Smooth muscle cell (in vitro differentiated cells): Measurements from ENCODE around the gene LRRC8D. TPM values are rescaled to one million over a fixed set of nuclear protein-coding genes. Genes with fewer than 3 reads are reported as not detected.

Source experiments
- DNase-seq: peaks from one replicate; lab custom pipeline; 2025; ENCODE audit not compliant: unreplicated experiment; lab: John Stamatoyannopoulos, UW
- H2AFZ ChIP-seq: fragments of 200-600 bp; sonication (generic); 2 replicates; pipeline ENCODE4 v1.6.0; 2016; ENCODE audit warnings: antibody characterized with exemption, low read depth, mild to moderate bottlenecking
- H3F3A ChIP-seq: fragments of 200-600 bp; sonication (generic); 2 replicates; pipeline ENCODE4 v1.6.0; 2017; ENCODE audit warnings: antibody characterized with exemption, low read depth
- H3K27ac ChIP-seq: fragments of 200-600 bp; sonication (generic); 2 replicates; pipeline ENCODE4 v1.5.1; 2016; ENCODE audit warnings: low read depth, mild to moderate bottlenecking
- H3K27me3 ChIP-seq: fragments of 200-600 bp; sonication (generic); 2 replicates; pipeline ENCODE4 v1.6.1; 2016; ENCODE audit warnings: low read depth, mild to moderate bottlenecking
- H3K36me3 ChIP-seq: fragments of 200-600 bp; sonication (generic); 2 replicates; pipeline ENCODE4 v1.5.1; 2016; ENCODE audit warnings: low read depth
- H3K4me1 ChIP-seq: fragments of 200-600 bp; sonication (generic); 2 replicates; pipeline ENCODE4 v1.5.1; 2016; ENCODE audit warnings: low read depth
- H3K4me2 ChIP-seq: fragments of 200-600 bp; sonication (generic); 2 replicates; pipeline ENCODE4 v1.6.0; 2016; ENCODE audit warnings: mild to moderate bottlenecking
- H3K4me3 ChIP-seq: fragments of 200-600 bp; sonication (generic); 2 replicates; pipeline ENCODE4 v1.5.1; 2016; ENCODE audit warnings: mild to moderate bottlenecking
- H3K79me2 ChIP-seq: fragments of 200-600 bp; sonication (generic); 2 replicates; pipeline ENCODE4 v1.6.0; 2016; ENCODE audit warnings: low read depth, mild to moderate bottlenecking
- H3K9ac ChIP-seq: fragments of 200-600 bp; sonication (generic); 2 replicates; pipeline ENCODE4 v1.6.0; 2016; ENCODE audit warnings: low read depth
- H3K9me3 ChIP-seq: fragments of 200-600 bp; sonication (generic); replicated peaks from 2 replicates; pipeline ENCODE4 v1.5.1; 2016; ENCODE audit warnings: low read depth
- H4K20me1 ChIP-seq: fragments of 200-600 bp; sonication (generic); 2 replicates; pipeline ENCODE4 v1.6.0; 2016; ENCODE audit warnings: low read depth
- CTCF ChIP-seq: fragments of 200-600 bp; sonication (generic); IDR thresholded peaks from 2 replicates; pipeline ENCODE4 v1.5.1; 2017; ENCODE audit warnings: borderline replicate concordance, mild to moderate bottlenecking, antibody characterized with exemption; ENCODE audit not compliant: insufficient read depth, poor library complexity, severe bottlenecking
- WGBS: methylation state at CpG from one replicate; pipeline ENCODE4 v1.1.7; 2016; ENCODE audit warnings: low lambda C conversion rate; 5-methylcytosine and 5-hydroxymethylcytosine counted together
- polyA plus RNA-seq: library from polyadenylated mRNA; unstranded; fragments of >200 nt; fragmentation: Nextera tagmentation; extraction: Ambion mirVana; gene quantifications from 2 replicates; pipeline ENCODE4 v1.2.1, GENCODE V29; 2016
- total RNA-seq: library from RNA; depleted of rRNA; stranded (reverse); fragments of >200 nt; gene quantifications from 2 replicates; pipeline ENCODE4 v1.2.3, GENCODE V29; 2014

LRRC8D gene
- total and polyA plus RNA-seq, 2 experiments from 2014 or later: 5.2 to 25.1 TPM

DNA sequence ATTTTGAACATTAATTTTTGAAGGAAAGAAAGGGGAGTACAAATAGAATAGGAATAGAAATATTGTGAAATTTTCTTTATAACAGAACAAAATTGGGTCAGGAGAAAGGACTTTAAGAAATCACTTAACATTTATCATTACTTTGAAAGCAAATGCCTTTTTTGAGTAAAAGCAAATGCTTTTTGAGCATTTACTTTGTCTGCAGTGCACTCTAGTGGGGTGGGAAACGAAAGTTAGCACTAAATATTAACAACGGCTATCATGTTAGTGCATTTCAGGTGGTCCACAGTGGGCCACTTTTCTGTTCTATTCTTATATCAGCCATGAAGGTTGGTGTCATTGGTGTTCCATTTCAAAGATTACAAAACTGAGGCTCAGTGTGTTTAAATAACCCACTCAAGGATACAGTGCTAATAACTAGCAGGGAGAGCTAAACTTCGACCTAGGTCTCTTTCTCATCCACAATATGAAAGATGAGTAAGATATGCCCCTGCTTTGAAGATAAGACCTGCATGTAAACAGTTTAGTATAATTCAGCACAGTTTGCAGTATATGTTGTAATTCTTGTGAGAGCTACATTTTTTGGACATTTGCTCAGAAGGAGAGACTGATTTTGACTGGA lies 13.4 kb downstream of the LRRC8D start:
- no peak overlapping the region for H3K27ac ChIP-seq
- peaks cover 3% of the 10 kb centered on the region for H3F3A ChIP-seq
- no peaks in the 10 kb centered on the region for H4K20me1 ChIP-seq
- no peak for TF ChIP-seq CTCF
- DNase-seq: no peak
- H3K79me2 ChIP-seq: peaks cover 9% of the 10 kb centered on the region
- 87% methylated on average over 3 of the region's 3 CpGs for WGBS
- no peak overlapping the region for H3K4me2 ChIP-seq
- H3K4me3 ChIP-seq: no peak overlapping the region
- peaks cover 17% of the 10 kb centered on the region for H3K4me1 ChIP-seq
- H2AFZ ChIP-seq: no peak overlapping the region
- H3K27me3 ChIP-seq: no peaks in the 10 kb centered on the region
- no peak overlapping the region for H3K9ac ChIP-seq
- no peaks in the 10 kb centered on the region for H3K9me3 ChIP-seq
- H3K36me3 ChIP-seq: no peaks in the 10 kb centered on the region

GRCh38 chr1:89836252-89837035 lies 15.6 kb downstream of the LRRC8D start:
- no peaks in the 10 kb centered on the region for H3K79me2 ChIP-seq
- TF ChIP-seq CTCF: no peak
- H2AFZ ChIP-seq: no peak overlapping the region
- no peaks in the 10 kb centered on the region for H4K20me1 ChIP-seq
- no peaks in the 10 kb centered on the region for H3K9me3 ChIP-seq
- no peak overlapping the region for H3K4me2 ChIP-seq
- H3F3A ChIP-seq: peaks cover 3% of the 10 kb centered on the region
- 79% methylated on average over 8 of the region's 8 CpGs for WGBS
- H3K4me3 ChIP-seq: no peak overlapping the region
- H3K27ac ChIP-seq: no peak overlapping the region
- no peaks in the 10 kb centered on the region for H3K27me3 ChIP-seq
- no peaks in the 10 kb centered on the region for H3K36me3 ChIP-seq
- DNase-seq: no peak
- H3K9ac ChIP-seq: no peak overlapping the region
- H3K4me1 ChIP-seq: peaks cover 17% of the 10 kb centered on the region

- Histone ChIP-seq H3K4me3 (no peak overlapping the region), H3K27ac (no peak overlapping the region), H3K9me3 (no peaks in the 10 kb centered on the region), H4K20me1 (no peaks in the 10 kb centered on the region), H3K36me3 (no peaks in the 10 kb centered on the region), H2AFZ (no peak overlapping the region), H3F3A (peaks cover 3% of the 10 kb centered on the region), H3K79me2 (no peaks in the 10 kb centered on the region), H3K4me1 (peaks cover 15% of the 10 kb centered on the region), H3K27me3 (no peaks in the 10 kb centered on the region), H3K4me2 (no peak overlapping the region), H3K9ac (no peak overlapping the region)
- TF ChIP-seq CTCF: no peak
- DNase-seq: no peak
These were observed 16.2 kb downstream of the LRRC8D start for GRCh38 chr1:89837036-89837481.
